Osteocyte (in vitro differentiated cells): ENCODE measurements around the gene B4GALNT3. TPM values are rescaled to one million over a fixed set of nuclear protein-coding genes. Genes with fewer than 3 reads are reported as not detected.

Experiments
- DNase-seq: peaks from one replicate; pipeline ENCODE4 v3.0.0; 2021; ENCODE audit warnings: mixed read lengths; ENCODE audit not compliant: unreplicated experiment; ENCODE audit errors: extremely low spot score
- H3K27ac Mint-ChIP-seq: one replicate; pipeline ENCODE4 v1.8.0; 2021; ENCODE audit warnings: mild to moderate bottlenecking, mixed read lengths; ENCODE audit not compliant: unreplicated experiment
- H3K27me3 Mint-ChIP-seq: one replicate; pipeline ENCODE4 v1.8.0; 2021; ENCODE audit warnings: mixed read lengths; ENCODE audit not compliant: unreplicated experiment
- H3K36me3 Mint-ChIP-seq: one replicate; pipeline ENCODE4 v1.8.0; 2021; ENCODE audit warnings: mixed read lengths; ENCODE audit not compliant: unreplicated experiment
- H3K4me1 Mint-ChIP-seq: one replicate; pipeline ENCODE4 v1.8.0; 2021; ENCODE audit warnings: mixed read lengths; ENCODE audit not compliant: unreplicated experiment
- H3K4me3 Mint-ChIP-seq: one replicate; pipeline ENCODE4 v1.8.0; 2021; ENCODE audit warnings: mild to moderate bottlenecking, moderate library complexity, mixed read lengths; ENCODE audit not compliant: unreplicated experiment
- H3K9me3 Mint-ChIP-seq: one replicate; pipeline ENCODE4 v1.8.0; 2021; ENCODE audit warnings: mixed read lengths; ENCODE audit not compliant: unreplicated experiment
- total RNA-seq: library from RNA; stranded (reverse); gene quantifications from 2 replicates; pipeline ENCODE4 v1.2.1, GENCODE V29; 2021
- TF ChIP-seq, protein P1 (sequence below): fragments of 200-600 bp; sonication (generic); IDR thresholded peaks from 2 replicates; pipeline ENCODE4 v1.5.0; 2021; ENCODE audit warnings: antibody characterized with exemption, mild to moderate bottlenecking, moderate library complexity

The B4GALNT3 gene
- total RNA-seq, 1 donor from 2014 or later, result 0.27 TPM

DNA sequence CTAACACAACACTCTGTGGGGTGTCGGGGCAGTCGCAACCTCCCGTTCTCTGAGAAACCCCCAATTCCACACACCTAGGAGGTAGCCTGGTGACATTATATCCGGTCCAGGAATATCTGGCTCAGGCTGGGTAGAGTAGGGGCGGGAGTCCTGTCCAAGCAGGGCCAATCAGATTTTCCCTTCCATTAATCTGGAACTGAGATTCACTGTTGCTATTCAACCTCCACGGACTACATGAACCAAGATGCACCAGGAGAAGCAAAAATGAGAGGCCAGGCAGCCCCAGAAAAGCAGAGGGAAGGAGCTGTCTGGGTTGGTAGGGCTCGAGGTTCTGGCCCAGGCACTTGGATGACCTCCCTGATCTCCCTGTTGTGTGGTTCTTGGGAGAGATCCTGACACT lies 152.6 kb downstream of the B4GALNT3 start:
- H3K4me1 Mint-ChIP-seq, result peaks cover 25% of the 10 kb centered on the region
- H3K27me3 Mint-ChIP-seq, result no peaks in the 10 kb centered on the region
- TF ChIP-seq, protein P1, sequence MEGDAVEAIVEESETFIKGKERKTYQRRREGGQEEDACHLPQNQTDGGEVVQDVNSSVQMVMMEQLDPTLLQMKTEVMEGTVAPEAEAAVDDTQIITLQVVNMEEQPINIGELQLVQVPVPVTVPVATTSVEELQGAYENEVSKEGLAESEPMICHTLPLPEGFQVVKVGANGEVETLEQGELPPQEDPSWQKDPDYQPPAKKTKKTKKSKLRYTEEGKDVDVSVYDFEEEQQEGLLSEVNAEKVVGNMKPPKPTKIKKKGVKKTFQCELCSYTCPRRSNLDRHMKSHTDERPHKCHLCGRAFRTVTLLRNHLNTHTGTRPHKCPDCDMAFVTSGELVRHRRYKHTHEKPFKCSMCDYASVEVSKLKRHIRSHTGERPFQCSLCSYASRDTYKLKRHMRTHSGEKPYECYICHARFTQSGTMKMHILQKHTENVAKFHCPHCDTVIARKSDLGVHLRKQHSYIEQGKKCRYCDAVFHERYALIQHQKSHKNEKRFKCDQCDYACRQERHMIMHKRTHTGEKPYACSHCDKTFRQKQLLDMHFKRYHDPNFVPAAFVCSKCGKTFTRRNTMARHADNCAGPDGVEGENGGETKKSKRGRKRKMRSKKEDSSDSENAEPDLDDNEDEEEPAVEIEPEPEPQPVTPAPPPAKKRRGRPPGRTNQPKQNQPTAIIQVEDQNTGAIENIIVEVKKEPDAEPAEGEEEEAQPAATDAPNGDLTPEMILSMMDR, result no peak
- H3K4me3 Mint-ChIP-seq, result no peak overlapping the region
- no peaks in the 10 kb centered on the region for H3K36me3 Mint-ChIP-seq
- H3K9me3 Mint-ChIP-seq, result no peaks in the 10 kb centered on the region
- no peak for DNase-seq
- no peak overlapping the region for H3K27ac Mint-ChIP-seq

DNA sequence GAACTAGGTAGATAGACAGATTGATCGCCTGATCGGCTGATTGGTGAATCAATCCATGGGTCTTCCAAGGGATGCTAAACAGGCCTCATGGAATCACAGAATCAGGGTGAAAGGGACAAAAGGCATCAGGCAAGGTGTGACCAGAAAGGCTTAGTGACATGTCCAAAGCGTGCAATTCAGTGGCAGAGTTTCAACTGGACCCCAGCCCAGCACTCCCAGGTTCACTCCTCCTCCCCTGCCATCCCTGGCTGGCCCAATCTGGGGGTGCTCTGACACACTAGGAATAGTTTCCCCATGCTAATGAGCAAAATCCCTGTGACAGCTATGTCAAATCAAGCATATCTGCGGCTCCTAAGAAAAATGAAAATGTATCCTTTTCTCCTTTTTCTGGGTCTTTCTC lies 153.1 kb downstream of the B4GALNT3 start:
- TF ChIP-seq, protein P1, result no peak
- Mint-ChIP-seq H3K36me3 (no peaks in the 10 kb centered on the region), H3K27me3 (no peaks in the 10 kb centered on the region), H3K4me1 (peaks cover 30% of the 10 kb centered on the region), H3K9me3 (no peaks in the 10 kb centered on the region), H3K4me3 (no peak overlapping the region), H3K27ac (no peak overlapping the region)
- no peak for DNase-seq

Other genes starting within 250 kb of the B4GALNT3 start
- not detected in 2 replicates for gene SLC6A12, start 245.8 kb upstream of the B4GALNT3 start, total RNA-seq
- 0.43 TPM in 1 of 2 replicates, not detected in the other for gene SLC6A13, start 197.1 kb upstream of the B4GALNT3 start, total RNA-seq
- 77.3 and 81.1 TPM in 2 replicates for gene KDM5A, start 70.6 kb upstream of the B4GALNT3 start, total RNA-seq
- 8.1 and 10.7 TPM in 2 replicates for gene CCDC77, start 58.3 kb upstream of the B4GALNT3 start, total RNA-seq
- 1.3 and 2.3 TPM in 2 replicates for gene NINJ2, start 203.5 kb downstream of the B4GALNT3 start, total RNA-seq